Lower leg skin (tissue), 4 donors: ENCODE results near the gene CPS1. TPM values are rescaled to one million over a fixed set of nuclear protein-coding genes. Genes with fewer than 3 reads are reported as not detected.

Source experiments
- DNase-seq, 2 donors: peaks; one replicate each; pipeline ENCODE4 v3.0.0-alpha.2; 2019; ENCODE audit warnings: low spot score in 2 of 2
- H3K4me3 ChIP-seq: fragments of 200-600 bp; sonication (generic); 2 replicates; pipeline ENCODE4 v1.5.1; 2017; ENCODE audit warnings: mild to moderate bottlenecking, low read depth; ENCODE audit not compliant: poor library complexity, severe bottlenecking
- POLR2A ChIP-seq, 2 donors: fragments of 450-650 bp; IDR thresholded peaks; one replicate each; pipeline ENCODE4 v1.6.1; 2016 to 2017; ENCODE audit warnings: antibody characterized with exemption in 2 of 2, mild to moderate bottlenecking in 1 of 2, moderate library complexity in 1 of 2
- WGBS, 2 donors: methylation state at CpG; one replicate each; pipeline ENCODE4 v1.1.5; 2018; 5-methylcytosine and 5-hydroxymethylcytosine counted together
- intact Hi-C: fragments of 100-400 bp; cut with DNase I; formaldehyde crosslinking; loops from one replicate; pipeline ENCODE4 v1.15.0; 2023; ENCODE audit warnings: low total_unique reads
- total RNA-seq, 4 donors: library from RNA; depleted of rRNA; stranded (reverse); fragments of >200 nt; gene quantifications; one replicate each; pipeline ENCODE4 v1.1.0, GENCODE V29; 2016
- TF ChIP-seq, protein P1 (sequence below), 3 donors: fragments of 450-650 bp; IDR thresholded peaks; one replicate each; pipeline ENCODE4 v1.5.1; 2016; ENCODE audit warnings: antibody characterized with exemption in 3 of 3, mild to moderate bottlenecking in 3 of 3, moderate library complexity in 2 of 3

The CPS1 gene
- 1 to 10 TPM; 2.6 to 6.7 (median 5.3) TPM for total RNA-seq

DNA sequence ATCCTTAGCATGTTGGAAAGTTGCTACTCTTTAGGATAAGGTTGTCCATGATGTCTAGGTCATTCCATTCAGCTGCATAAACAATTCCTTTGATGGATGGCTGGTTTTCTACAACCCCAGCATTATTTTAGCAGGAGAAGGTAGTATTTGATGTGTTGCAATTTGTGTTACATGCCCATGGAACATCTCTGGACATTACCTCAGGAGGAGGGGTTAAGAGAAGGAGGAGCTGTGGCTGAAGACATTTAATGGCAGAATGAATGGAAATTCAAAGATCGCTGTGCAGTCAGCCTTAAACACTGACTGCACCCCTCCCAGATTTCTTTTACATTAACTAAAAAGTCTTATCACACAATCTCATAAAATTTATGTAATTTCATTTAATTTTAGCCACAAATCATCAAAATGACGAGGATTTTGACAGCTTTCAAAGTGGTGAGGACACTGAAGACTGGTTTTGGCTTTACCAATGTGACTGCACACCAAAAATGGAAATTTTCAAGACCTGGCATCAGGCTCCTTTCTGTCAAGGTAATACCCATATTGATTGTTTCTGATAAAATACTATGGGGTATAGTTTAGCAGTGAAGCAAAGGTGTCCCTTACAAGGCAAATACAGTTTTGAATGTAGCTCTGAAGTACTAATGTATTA lies at the start of gene CPS1:
Gene CPS1, plus strand, starts transcription at position 271 of the 652 bp plus-strand sequence. Its CDS starts 135 bp downstream, at position 406.
- intact Hi-C loops = no loop called here
- DNase-seq = no peak
- H3K4me3 ChIP-seq = no peak within 1 kb of the TSS
- 82 to 85% methylated on average over 2 of the region's 2 CpGs for WGBS, 2 donors
- TF ChIP-seq, protein P1, sequence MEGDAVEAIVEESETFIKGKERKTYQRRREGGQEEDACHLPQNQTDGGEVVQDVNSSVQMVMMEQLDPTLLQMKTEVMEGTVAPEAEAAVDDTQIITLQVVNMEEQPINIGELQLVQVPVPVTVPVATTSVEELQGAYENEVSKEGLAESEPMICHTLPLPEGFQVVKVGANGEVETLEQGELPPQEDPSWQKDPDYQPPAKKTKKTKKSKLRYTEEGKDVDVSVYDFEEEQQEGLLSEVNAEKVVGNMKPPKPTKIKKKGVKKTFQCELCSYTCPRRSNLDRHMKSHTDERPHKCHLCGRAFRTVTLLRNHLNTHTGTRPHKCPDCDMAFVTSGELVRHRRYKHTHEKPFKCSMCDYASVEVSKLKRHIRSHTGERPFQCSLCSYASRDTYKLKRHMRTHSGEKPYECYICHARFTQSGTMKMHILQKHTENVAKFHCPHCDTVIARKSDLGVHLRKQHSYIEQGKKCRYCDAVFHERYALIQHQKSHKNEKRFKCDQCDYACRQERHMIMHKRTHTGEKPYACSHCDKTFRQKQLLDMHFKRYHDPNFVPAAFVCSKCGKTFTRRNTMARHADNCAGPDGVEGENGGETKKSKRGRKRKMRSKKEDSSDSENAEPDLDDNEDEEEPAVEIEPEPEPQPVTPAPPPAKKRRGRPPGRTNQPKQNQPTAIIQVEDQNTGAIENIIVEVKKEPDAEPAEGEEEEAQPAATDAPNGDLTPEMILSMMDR (IDR thresholded peaks at IDR 0.05) = no peak
- TF ChIP-seq POLR2A (IDR thresholded peaks at IDR 0.05) = no peak

DNA sequence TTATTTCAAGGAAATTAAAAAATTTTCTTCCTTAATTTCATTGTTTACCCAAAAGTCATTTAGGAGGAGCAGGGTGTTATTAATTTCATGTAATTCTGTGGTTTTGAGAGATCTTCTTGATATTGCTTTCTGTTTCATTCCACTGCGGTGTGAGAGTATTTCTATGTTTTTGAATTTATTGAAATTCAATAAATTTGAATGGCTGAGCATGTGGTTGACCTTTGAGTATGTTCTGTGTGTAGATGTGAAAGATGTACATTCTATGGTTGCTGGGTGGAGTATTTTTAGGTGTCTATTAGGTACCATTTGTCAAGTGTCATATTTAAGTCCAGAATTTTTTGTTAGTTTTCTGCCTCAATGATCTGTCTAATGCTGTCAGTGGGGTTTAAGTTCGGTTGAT lies 40.5 kb upstream of the CPS1 start:
- no peak overlapping the region for H3K4me3 ChIP-seq
- no peak for DNase-seq
- WGBS, 2 donors = 46 to 87% methylated on average over 2 of the region's 2 CpGs
- TF ChIP-seq, protein P1 (IDR thresholded peaks at IDR 0.05) = no peak
- no peak for TF ChIP-seq POLR2A (IDR thresholded peaks at IDR 0.05)
- intact Hi-C loops = no loop called here

DNA sequence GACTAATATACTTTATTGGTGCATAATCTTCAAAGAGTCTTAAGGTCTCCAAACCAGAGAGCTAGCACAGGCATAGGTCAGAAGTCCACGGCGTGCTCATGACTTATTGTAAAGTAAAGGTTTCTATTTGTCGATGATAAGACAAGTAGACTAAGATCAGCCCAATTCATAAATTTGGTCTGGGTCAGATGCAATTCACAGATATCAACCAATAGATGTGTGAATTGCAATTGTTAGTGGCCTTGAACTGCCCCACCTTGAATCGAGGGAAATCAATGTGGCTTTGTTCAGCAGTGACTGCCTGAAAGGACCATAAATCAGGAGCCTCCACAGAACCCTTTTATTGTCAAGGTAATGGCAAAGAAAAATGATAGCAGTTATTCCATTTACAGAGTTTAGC lies 39.1 kb upstream of the CPS1 start:
- TF ChIP-seq, protein P1 (IDR thresholded peaks at IDR 0.05) = no peak
- no peak for TF ChIP-seq POLR2A (IDR thresholded peaks at IDR 0.05)
- WGBS, 2 donors = 83 to 85% methylated on average over 4 of the region's 4 CpGs
- DNase-seq = no peak
- intact Hi-C loops = no loop called here
- H3K4me3 ChIP-seq = no peak overlapping the region

DNA sequence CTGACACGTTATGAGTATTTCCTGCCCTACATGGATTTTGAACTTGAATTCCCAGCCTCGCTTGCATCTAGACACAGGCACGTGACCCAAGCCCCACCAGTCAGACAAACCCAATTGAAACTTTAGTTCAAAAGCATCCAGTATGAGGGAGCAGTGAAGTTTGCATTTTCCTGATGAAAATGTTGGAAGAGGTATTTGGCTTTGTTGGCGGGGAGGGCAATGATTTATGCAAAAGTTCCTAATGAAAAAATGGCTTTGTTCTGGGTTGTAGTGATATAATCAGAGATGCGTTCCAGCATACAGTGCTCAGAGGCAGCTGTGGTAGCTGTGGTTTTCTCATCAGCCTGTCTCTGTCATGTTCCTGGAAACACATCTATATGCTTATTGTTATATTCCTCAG lies 36.8 kb upstream of the CPS1 start:
- WGBS, 2 donors = 71 to 79% methylated on average over 5 of the region's 5 CpGs
- H3K4me3 ChIP-seq = no peak overlapping the region
- TF ChIP-seq POLR2A (IDR thresholded peaks at IDR 0.05) = no peak
- TF ChIP-seq, protein P1 (IDR thresholded peaks at IDR 0.05) = no peak
- DNase-seq = no peak
- intact Hi-C loops = no loop called here

DNA sequence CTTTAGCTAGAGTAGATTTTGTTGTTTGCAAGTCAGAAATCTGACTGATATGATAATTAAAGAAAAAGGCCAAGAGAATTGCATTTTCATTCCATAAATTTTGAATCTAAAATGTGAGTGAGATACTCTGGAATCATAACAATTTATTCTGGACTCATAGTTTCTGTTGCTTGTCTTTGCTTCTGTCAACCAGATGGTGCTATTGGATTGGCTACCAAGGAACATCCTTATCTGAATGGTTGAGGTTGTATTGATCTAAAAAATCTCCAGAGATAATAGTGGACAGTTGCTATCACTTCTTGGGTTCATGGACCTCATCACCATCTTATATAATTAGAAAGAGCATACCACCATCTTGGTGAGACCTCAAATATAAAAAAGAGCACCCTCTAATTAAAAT lies 34.0 kb upstream of the CPS1 start:
- intact Hi-C loops = no loop called here
- H3K4me3 ChIP-seq = no peak overlapping the region
- TF ChIP-seq, protein P1 (IDR thresholded peaks at IDR 0.05) = no peak
- no peak for TF ChIP-seq POLR2A (IDR thresholded peaks at IDR 0.05)
- DNase-seq = no peak
